ENCODE measurements around the gene SSBP4.

DNA sequence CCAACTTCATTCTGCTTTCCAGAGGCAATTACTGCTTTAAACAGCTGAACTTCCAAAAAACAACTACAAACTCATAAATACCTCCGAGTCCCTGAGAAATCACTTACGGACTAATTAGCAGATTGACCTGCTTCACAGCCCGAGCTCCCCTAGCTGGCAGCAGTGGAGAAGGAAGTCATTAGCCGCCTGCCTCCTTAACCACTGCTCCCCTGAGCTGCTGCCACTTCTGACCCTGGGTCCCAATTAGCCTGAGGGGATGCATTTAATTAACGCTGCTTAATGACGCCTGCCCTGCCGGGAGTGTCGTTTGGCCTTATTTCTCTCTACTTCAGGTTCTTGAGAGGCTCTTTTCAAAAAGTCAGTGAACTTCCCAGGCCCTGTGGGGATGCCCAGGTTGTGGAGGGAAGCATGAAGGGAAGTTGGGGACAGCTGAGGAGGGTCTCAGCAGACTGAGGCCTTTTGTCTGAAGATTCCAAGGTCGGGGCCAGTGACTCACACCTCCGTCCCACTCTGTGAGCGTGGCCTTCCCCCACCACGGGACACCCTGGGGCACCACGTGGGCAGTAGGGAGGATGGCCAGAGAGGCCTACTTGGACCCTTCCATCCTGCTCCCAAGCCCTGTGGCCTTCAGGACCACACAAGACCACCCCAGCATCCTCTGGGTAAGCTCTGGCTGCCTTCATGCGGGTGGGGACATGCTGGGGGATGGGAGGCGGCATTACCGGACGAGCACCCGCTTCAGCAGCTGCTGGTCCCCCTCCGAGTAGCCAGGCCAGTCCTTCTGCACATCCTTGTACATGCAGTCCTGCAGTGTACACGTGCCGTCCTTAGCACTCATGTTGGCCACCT, 38.5 kb downstream of the SSBP4 start:
- TF ChIP-seq POLR2A (IDR thresholded peaks at IDR 0.05) (no peak), CTCF (IDR thresholded peaks at IDR 0.05) (no peak)

Data from lower leg skin (tissue), 3 donors.